Measurements from ENCODE around the gene AREG. TPM values are rescaled to one million over a fixed set of nuclear protein-coding genes. Genes with fewer than 3 reads are reported as not detected.

AREG gene
- total and polyA plus RNA-seq, 5 experiments from 2014 or later = 0.47 to 9.0 (median 0.98) TPM

Other genes starting within 250 kb of the AREG start
- gene EPGN, start 136.7 kb upstream of the AREG start, total RNA-seq = under 1 TPM in 1 of 2 experiments, not detected in 1; 0.70 TPM
- 1 to 10 TPM in 1 of 3 donors, not detected in 2; 1.6 TPM for gene EPGN, start 136.7 kb upstream of the AREG start, polyA plus RNA-seq
- gene EREG, start 80.0 kb upstream of the AREG start, total RNA-seq = not detected
- not detected for gene EREG, start 80.0 kb upstream of the AREG start, polyA plus RNA-seq